K562 (cell line): Measurements from ENCODE around the gene HDAC1. TPM values are rescaled to one million over a fixed set of nuclear protein-coding genes. Genes with fewer than 3 reads are reported as not detected.

ENCODE experiments used
- ATAC-seq: fragments of 200-7000 bp; cut with Tn5 transposase; 3 replicates; pipeline ENCODE4 v1.9.1; 2020; ENCODE audit warnings: moderate library complexity
- BruUV-seq: library from RNA; stranded (reverse); fragments of 400-500 nt; replicated peaks from 2 replicates; lab custom pipeline; 2021; lab: Mats Ljungman, UMichigan
- CTCF ChIA-PET: fragments of 300-600 bp; formaldehyde crosslinking; extraction: SDS; loops from one replicate; lab custom pipeline; 2021; ENCODE audit warnings: low intra/inter-chr PET ratio; lab: Yijun Ruan, JAX
- POLR2A ChIA-PET: fragments of 300-600, 350-650 bp; sonication (Branson Sonifier 250); formaldehyde crosslinking; extraction: SDS; loops from one replicate; lab custom pipeline; 2021; ENCODE audit warnings: antibody characterized with exemption, inconsistent platforms; lab: Yijun Ruan, JAX
- DNase-seq, 4 experiments: peaks; one replicate each; pipeline versions ENCODE4 v3.0.0 to v3.0.0-alpha.2; 2011 to 2018; ENCODE audit warnings: low spot score in 3 of 4, mixed read lengths in 3 of 4; ENCODE audit errors: extremely low read depth in 1 of 4
- FAIRE-seq: peaks from 2 replicates; lab custom pipeline; 2011; peaks lifted over from hg19 to GRCh38; lab: Jason Lieb, UNC
- H2AFZ ChIP-seq: 2 replicates; pipeline ENCODE4 v1.6.0; 2011; ENCODE audit warnings: low read depth, low read length, control low read depth, inconsistent platforms
- H3K27ac ChIP-seq: fragments of 200-600 bp; 3 replicates; pipeline ENCODE4 v1.8.0; 2011; ENCODE audit warnings: low read depth, mild to moderate bottlenecking, control low read depth, inconsistent platforms, low read length, moderate library complexity, mixed read lengths; ENCODE audit errors: extremely low read depth
- H3K27me3 ChIP-seq, 2 experiments: fragments of 300-600 bp in 1 of 2; 2 replicates in 1 of 2; 3 replicates in 1 of 2; pipeline versions ENCODE4 v1.6.0 to v1.8.0; 2011; ENCODE audit warnings: inconsistent platforms in 2 of 2, low read length in 2 of 2, mild to moderate bottlenecking in 1 of 2, mixed read lengths in 1 of 2, moderate library complexity in 1 of 2; ENCODE audit not compliant: control insufficient read depth in 2 of 2, insufficient read depth in 2 of 2
- H3K36me3 ChIP-seq: fragments of 300-600 bp; 3 replicates; pipeline ENCODE4 v1.8.0; 2011; ENCODE audit warnings: mild to moderate bottlenecking, low read length, inconsistent platforms; ENCODE audit not compliant: control insufficient read depth, insufficient read depth
- H3K4me1 ChIP-seq, 2 experiments: fragments of 200-600 bp in 1 of 2; replicated peaks in 1 of 2; 2 replicates in 1 of 2; 3 replicates in 1 of 2; pipeline versions ENCODE4 v1.5.1 to v1.8.0; 2011; ENCODE audit warnings: inconsistent platforms in 2 of 2, low read length in 2 of 2, mild to moderate bottlenecking in 1 of 2, mixed read lengths in 1 of 2, moderate library complexity in 1 of 2; ENCODE audit not compliant: control insufficient read depth in 2 of 2, insufficient read depth in 2 of 2
- H3K4me2 ChIP-seq: 2 replicates; pipeline ENCODE4 v1.6.1; 2011; ENCODE audit warnings: low read length, control low read depth, inconsistent platforms, mixed read lengths; ENCODE audit not compliant: insufficient read depth
- H3K4me3 ChIP-seq: fragments of 200-600 bp; sonication (generic), shearing (Covaris generic); 2 replicates; pipeline ENCODE4 v1.5.1; 2016; ENCODE audit warnings: control low read depth, inconsistent platforms
- H3K79me2 ChIP-seq: fragments of 200-600 bp; 3 replicates; pipeline ENCODE4 v1.8.0; 2011; ENCODE audit warnings: low read length, inconsistent platforms; ENCODE audit not compliant: control insufficient read depth, insufficient read depth
- H3K9ac ChIP-seq, 2 experiments: 2 replicates each; pipeline versions ENCODE4 v1.6.0 to v1.6.1; 2011; ENCODE audit warnings: low read depth in 2 of 2, low read length in 2 of 2, control low read depth in 1 of 2, inconsistent platforms in 1 of 2, mild to moderate bottlenecking in 1 of 2, mixed read lengths in 1 of 2; ENCODE audit not compliant: insufficient read depth in 1 of 2
- H3K9me1 ChIP-seq: one replicate; pipeline ENCODE4 v1.6.0; 2011; ENCODE audit warnings: inconsistent platforms, mild to moderate bottlenecking, low read length, moderate library complexity; ENCODE audit not compliant: control insufficient read depth, insufficient read depth
- H3K9me3 ChIP-seq: replicated peaks from 2 replicates; pipeline ENCODE4 v1.5.1; 2011; ENCODE audit warnings: low read depth, low read length, inconsistent platforms; ENCODE audit not compliant: control insufficient read depth, insufficient read depth
- H4K20me1 ChIP-seq: replicated peaks from 2 replicates; pipeline ENCODE4 v1.6.1; 2011; ENCODE audit warnings: low read length, inconsistent platforms, mixed read lengths; ENCODE audit not compliant: control insufficient read depth, insufficient read depth
- BCOR ChIP-seq: fragments of 450-650 bp; IDR thresholded peaks from 2 replicates; pipeline ENCODE4 v1.6.1; 2016
- KDM1A ChIP-seq, 2 experiments: fragments of 450-650 bp; IDR thresholded peaks; 2 replicates each; pipeline ENCODE4 v1.6.1; 2016; ENCODE audit warnings: mild to moderate bottlenecking in 2 of 2
- PTTG1 ChIP-seq: fragments of 450-650 bp; IDR thresholded peaks from 2 replicates; pipeline ENCODE4 v1.6.1; 2016; ENCODE audit warnings: low read depth, mild to moderate bottlenecking, missing genetic modification characterization, missing compliant biosample characterization
- SIN3B ChIP-seq: fragments of 450-650 bp; IDR thresholded peaks from 2 replicates; pipeline ENCODE4 v1.6.1; 2017; ENCODE audit warnings: low read depth, mild to moderate bottlenecking, moderate library complexity
- ZFP36 ChIP-seq: fragments of 150-350 bp; IDR thresholded peaks from 2 replicates; pipeline ENCODE4 v1.6.1; 2018; ENCODE audit warnings: low read length, low read depth; ENCODE audit not compliant: partially characterized antibody
- ZKSCAN1 ChIP-seq: fragments of 150-350 bp; IDR thresholded peaks from 2 replicates; pipeline ENCODE4 v1.6.1; 2016; ENCODE audit warnings: low read depth, low read length
- ZNF3 ChIP-seq: fragments of 250-450 bp; sonication (Bioruptor Pico); IDR thresholded peaks from 2 replicates; pipeline ENCODE4 v1.5.0; 2021; ENCODE audit warnings: mild to moderate bottlenecking, moderate library complexity
- ZNF436 ChIP-seq: fragments of 250-450, 450-650 bp; sonication (Bioruptor Pico); formaldehyde crosslinking; IDR thresholded peaks from 2 replicates; pipeline ENCODE4 v1.7.0; 2020; ENCODE audit warnings: mild to moderate bottlenecking
- WGBS: fragments of 100-300 bp; shearing (Covaris generic); methylation state at CpG from one replicate; pipeline ENCODE4 v1.1.6; 2016; ENCODE audit warnings: low coverage, mixed read lengths; ENCODE audit not compliant: insufficient coverage; ENCODE audit errors: missing lambda C conversion rate; 5-methylcytosine and 5-hydroxymethylcytosine counted together
- in situ Hi-C: fragments of 300-500 bp; cut with MboI; formaldehyde crosslinking; loops from 4 replicates; pipeline ENCODE4 v1.15.0; 2018; ENCODE audit warnings: inconsistent platforms, mixed read lengths
- intact Hi-C: fragments of 100-400 bp; cut with micrococcal nuclease; formaldehyde crosslinking; loops from 2 replicates; pipeline ENCODE4 v1.14.2; 2022
- polyA plus RNA-seq, 8 experiments: library from polyadenylated mRNA; depleted of rRNA in 4 of 8; stranded (reverse) in 5 of 8; unstranded in 3 of 8; fragments of >200 nt; fragmentation: Nextera tagmentation in 2 of 8; fragmentation: Illumina TruSeq in 1 of 8; extraction: Ambion mirVana in 2 of 8; extraction: Trizol in 1 of 8; gene quantifications; 2 replicates each; pipeline versions ENCODE4 v1.2.1 to v1.2.3, GENCODE V29; 2011 to 2014; ENCODE audit warnings: inconsistent platforms in 1 of 8, missing spikeins in 1 of 8
- total RNA-seq, 7 experiments: library from RNA; depleted of rRNA in 6 of 7; stranded (reverse); fragments of >200 nt in 6 of 7; fragmentation: Illumina TruSeq in 2 of 7; extraction: Trizol in 2 of 7; gene quantifications; 2 replicates each; pipeline versions ENCODE4 v1.2.1 to v1.2.3, GENCODE V29; 2011 to 2021; ENCODE audit warnings: low replicate concordance in 1 of 7

The HDAC1 gene
- total and polyA plus RNA-seq, 9 of the 15 experiments (the other 6 are each of a cell fraction or from before 2014, with no cell fraction given): 169 to 384 (median 193) TPM

DNA sequence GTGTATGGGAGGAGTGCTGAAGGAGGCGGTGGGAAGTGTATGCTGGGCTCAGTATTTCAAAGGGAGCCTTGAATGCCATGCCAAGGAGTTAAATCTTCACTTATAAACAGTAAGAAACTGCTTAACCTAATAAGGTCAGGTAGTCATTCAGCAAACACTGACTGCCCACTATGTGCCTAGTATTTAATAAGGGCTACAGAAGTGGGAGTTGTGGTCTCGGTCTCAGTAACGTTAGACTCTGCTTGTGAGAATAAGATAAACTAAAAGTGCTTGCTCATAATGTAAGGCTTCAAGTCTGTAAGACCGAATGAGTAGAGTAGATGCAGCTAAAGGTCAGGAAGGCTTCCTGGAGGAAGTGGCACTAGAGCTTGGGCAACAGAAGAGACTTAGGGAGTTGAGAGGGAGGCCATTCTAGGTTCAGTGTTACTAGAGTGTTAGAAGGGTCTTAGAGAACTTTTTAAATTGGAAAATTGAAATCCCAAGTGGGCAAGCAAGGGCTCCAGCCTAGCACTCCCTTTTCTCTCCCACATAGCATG is 38.1 kb downstream of the HDAC1 start:
- 49% methylated on average over 4 of the region's 4 CpGs for WGBS
- peaks cover 8 to 15% of the 10 kb centered on the region in 2 experiments for H3K4me1 ChIP-seq
- no peaks in the 10 kb centered on the region for H3K9me3 ChIP-seq
- peaks cover 17% of the 10 kb centered on the region for H3K79me2 ChIP-seq
- DNase-seq (no peak), ATAC-seq (no peak), FAIRE-seq (no peak)
- H3K36me3 ChIP-seq: peaks cover 97% of the 10 kb centered on the region
- H3K9ac ChIP-seq: no peak overlapping the region
- BruUV-seq: TSS peak; percentile 7
- peaks cover 6% of the 10 kb centered on the region for H3K9me1 ChIP-seq
- H3K27me3 ChIP-seq: no peaks in the 10 kb centered on the region
- no peak overlapping the region for H3K27ac ChIP-seq
- in situ Hi-C loops (no loop called here), intact Hi-C loops (no loop called here)
- H3K4me2 ChIP-seq: no peak overlapping the region
- ChIA-PET POLR2A (interaction anchor here (0.8 to 4.8 kb wide), 6 partner anchors 8 to 59 kb away, joined by 3 to 75 read pairs (median 6); no protein-coding TSS in a partner anchor), CTCF (interaction anchor here (0.5 kb wide), 1 partner anchor 197 kb away, joined by 4 read pairs; no protein-coding TSS in a partner anchor)
- TF ChIP-seq KDM1A (IDR thresholded peaks at IDR 0.05) (0 out of 4 replicates have a peak, but pooled peaks of 1 of the 2 experiments have one; percentile 18), BCOR (0 out of 2 replicates have a peak, but pooled peaks have one; percentile 37), ZKSCAN1 (peak; percentile 84; the same call in 1 of the 2 replicates), ZFP36 (peak; percentile 97), PTTG1 (tag) (no peak), SIN3B (no peak), ZNF3 (CRISPR knock-in tag) (peak; percentile 85), ZNF436 (peak; percentile 72)
- no peak overlapping the region for H2AFZ ChIP-seq
- peaks cover 13% of the 10 kb centered on the region; the same call in 1 of the 2 replicates for H4K20me1 ChIP-seq
- H3K4me3 ChIP-seq: no peak overlapping the region
